MCF 10A (cell line): ENCODE measurements around the gene RNGTT. TPM values are rescaled to one million over a fixed set of nuclear protein-coding genes. Genes with fewer than 3 reads are reported as not detected.

ENCODE experiments used
- BruUV-seq: library from RNA; stranded (reverse); fragments of 400-500 nt; replicated peaks from 2 replicates; lab custom pipeline; 2021; lab: Mats Ljungman, UMichigan
- CTCF ChIA-PET: fragments of 300-600 bp; sonication (Branson Sonifier 250); formaldehyde crosslinking; extraction: SDS; loops from one replicate; lab custom pipeline; 2021; ENCODE audit warnings: antibody characterized with exemption, inconsistent platforms; lab: Yijun Ruan, JAX
- POLR2A ChIA-PET: fragments of 300-600, 350-650 bp; sonication (Branson Sonifier 250); formaldehyde crosslinking; extraction: SDS; loops from one replicate; lab custom pipeline; 2020; ENCODE audit warnings: antibody characterized with exemption, inconsistent platforms; lab: Yijun Ruan, JAX
- DNase-seq: peaks from one replicate; pipeline ENCODE4 v3.0.0-alpha.2; 2018; ENCODE audit not compliant: unreplicated experiment
- H3K27ac Mint-ChIP-seq: one replicate; pipeline ENCODE4 v1.8.0; 2022; ENCODE audit warnings: mild to moderate bottlenecking, low read depth, mixed read lengths; ENCODE audit not compliant: unreplicated experiment
- H3K27me3 Mint-ChIP-seq: one replicate; pipeline ENCODE4 v1.8.0; 2022; ENCODE audit warnings: mixed read lengths; ENCODE audit not compliant: insufficient read depth, unreplicated experiment
- H3K36me3 Mint-ChIP-seq: one replicate; pipeline ENCODE4 v1.8.0; 2022; ENCODE audit warnings: mild to moderate bottlenecking, moderate library complexity, mixed read lengths; ENCODE audit not compliant: insufficient read depth, unreplicated experiment
- H3K4me1 Mint-ChIP-seq: one replicate; pipeline ENCODE4 v1.8.0; 2022; ENCODE audit warnings: mixed read lengths; ENCODE audit not compliant: insufficient read depth, unreplicated experiment
- H3K4me3 Mint-ChIP-seq: one replicate; pipeline ENCODE4 v1.8.0; 2022; ENCODE audit warnings: mild to moderate bottlenecking, moderate library complexity, mixed read lengths; ENCODE audit not compliant: unreplicated experiment
- H3K9me3 Mint-ChIP-seq: one replicate; pipeline ENCODE4 v1.8.0; 2022; ENCODE audit warnings: mixed read lengths; ENCODE audit not compliant: unreplicated experiment
- intact Hi-C: fragments of 100-400 bp; cut with micrococcal nuclease; formaldehyde crosslinking; loops from 2 replicates; pipeline ENCODE4 v1.14.1; 2022
- total RNA-seq: library from RNA; stranded (reverse); gene quantifications from 2 replicates; pipeline ENCODE4 v1.2.3, GENCODE V29; 2022
- TF ChIP-seq, protein P1 (sequence below): fragments of 200-600 bp; IDR thresholded peaks from one replicate; pipeline ENCODE4 v1.8.0; 2022; ENCODE audit warnings: antibody characterized with exemption, mild to moderate bottlenecking; ENCODE audit not compliant: unreplicated experiment

Gene RNGTT
- total RNA-seq, 1 experiment from 2014 or later, result 14.6 TPM

DNA sequence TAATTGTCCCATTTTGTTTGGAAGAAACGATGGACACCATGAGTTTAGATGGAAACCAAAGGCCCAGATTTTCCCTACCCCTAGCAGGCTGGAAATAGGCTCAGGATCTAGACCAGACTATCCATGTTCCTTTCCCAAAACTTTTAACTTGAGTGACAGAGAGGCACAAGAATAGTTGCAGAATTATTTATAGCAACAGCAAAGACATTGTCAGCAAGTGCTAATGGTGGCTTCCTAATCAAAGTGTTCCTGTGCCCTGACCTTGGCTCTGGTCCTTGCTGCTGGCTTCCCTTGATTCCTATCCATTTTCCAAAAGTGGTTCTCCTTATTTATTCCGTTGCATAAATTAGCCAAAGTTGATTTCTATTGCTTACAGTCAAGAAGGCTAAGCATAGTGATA lies 103.1 kb downstream of the RNGTT start:
- no TSS peak for BruUV-seq
- Mint-ChIP-seq H3K9me3 (no peaks in the 10 kb centered on the region), H3K27me3 (no peaks in the 10 kb centered on the region), H3K27ac (no peak overlapping the region), H3K4me1 (no peaks in the 10 kb centered on the region), H3K4me3 (no peak overlapping the region), H3K36me3 (peaks cover 9% of the 10 kb centered on the region)
- CTCF ChIA-PET, result interaction anchor here (0.7 to 2.1 kb wide), 2 partner anchors 11 to 897 kb away, joined by 4 to 14 read pairs; no protein-coding TSS in a partner anchor
- intact Hi-C loops, result no loop called here
- POLR2A ChIA-PET, result no interaction called here
- DNase-seq, result no peak
- TF ChIP-seq, protein P1, sequence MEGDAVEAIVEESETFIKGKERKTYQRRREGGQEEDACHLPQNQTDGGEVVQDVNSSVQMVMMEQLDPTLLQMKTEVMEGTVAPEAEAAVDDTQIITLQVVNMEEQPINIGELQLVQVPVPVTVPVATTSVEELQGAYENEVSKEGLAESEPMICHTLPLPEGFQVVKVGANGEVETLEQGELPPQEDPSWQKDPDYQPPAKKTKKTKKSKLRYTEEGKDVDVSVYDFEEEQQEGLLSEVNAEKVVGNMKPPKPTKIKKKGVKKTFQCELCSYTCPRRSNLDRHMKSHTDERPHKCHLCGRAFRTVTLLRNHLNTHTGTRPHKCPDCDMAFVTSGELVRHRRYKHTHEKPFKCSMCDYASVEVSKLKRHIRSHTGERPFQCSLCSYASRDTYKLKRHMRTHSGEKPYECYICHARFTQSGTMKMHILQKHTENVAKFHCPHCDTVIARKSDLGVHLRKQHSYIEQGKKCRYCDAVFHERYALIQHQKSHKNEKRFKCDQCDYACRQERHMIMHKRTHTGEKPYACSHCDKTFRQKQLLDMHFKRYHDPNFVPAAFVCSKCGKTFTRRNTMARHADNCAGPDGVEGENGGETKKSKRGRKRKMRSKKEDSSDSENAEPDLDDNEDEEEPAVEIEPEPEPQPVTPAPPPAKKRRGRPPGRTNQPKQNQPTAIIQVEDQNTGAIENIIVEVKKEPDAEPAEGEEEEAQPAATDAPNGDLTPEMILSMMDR, result no peak

DNA sequence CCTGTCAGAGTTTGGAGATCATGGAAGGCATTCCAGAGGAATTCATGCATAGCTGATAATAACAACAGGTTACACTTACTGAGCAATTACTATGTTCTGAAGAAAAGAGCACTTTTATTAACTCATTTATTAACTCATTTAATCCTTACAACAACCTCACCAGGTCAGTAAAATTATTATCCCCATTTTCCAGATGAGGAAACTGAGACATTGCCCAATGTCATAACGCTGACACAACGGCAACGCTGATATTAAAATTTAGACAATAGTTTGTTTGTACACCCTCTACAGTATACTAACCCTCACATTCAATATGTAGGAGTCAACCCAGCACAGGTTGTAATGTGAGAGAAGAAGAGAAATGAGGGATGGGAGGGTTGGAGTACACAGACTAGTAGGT lies 105.0 kb downstream of the RNGTT start:
- H3K4me3 Mint-ChIP-seq, result no peak overlapping the region
- no peak for DNase-seq
- no peaks in the 10 kb centered on the region for H3K27me3 Mint-ChIP-seq
- no peaks in the 10 kb centered on the region for H3K4me1 Mint-ChIP-seq
- TF ChIP-seq, protein P1, result no peak
- no peaks in the 10 kb centered on the region for H3K9me3 Mint-ChIP-seq
- intact Hi-C loops, result no loop called here
- CTCF ChIA-PET, result interaction anchor here (1.0 to 2.1 kb wide), 2 partner anchors 12 to 78 kb away, joined by 3 to 14 read pairs; no protein-coding TSS in a partner anchor
- POLR2A ChIA-PET, result no interaction called here
- no peak overlapping the region for H3K27ac Mint-ChIP-seq
- BruUV-seq, result no TSS peak
- H3K36me3 Mint-ChIP-seq, result peaks cover 9% of the 10 kb centered on the region

DNA sequence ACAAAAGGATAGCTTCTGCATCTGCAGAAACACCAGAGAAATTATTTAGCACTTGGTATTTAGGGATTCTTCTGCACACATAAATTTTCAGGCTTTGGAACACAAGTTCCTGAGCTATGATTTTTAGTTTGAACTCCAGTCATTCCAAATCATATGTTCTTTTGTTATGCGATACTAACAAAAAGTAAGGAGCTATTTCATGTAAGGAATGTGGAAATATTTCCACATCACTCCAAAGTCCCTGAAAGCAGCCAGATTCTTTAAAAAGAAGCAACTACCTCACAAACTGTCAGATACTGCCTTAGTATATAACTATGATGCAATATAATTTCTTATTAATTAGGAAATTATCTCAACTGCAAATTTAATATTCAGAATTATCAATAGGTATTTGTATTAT lies 106.9 kb downstream of the RNGTT start:
- ChIA-PET POLR2A (no interaction called here), CTCF (interaction anchor here (0.7 to 3.1 kb wide), 3 partner anchors 12 to 55 kb away, joined by 3 to 19 read pairs (median 7); no protein-coding TSS in a partner anchor)
- intact Hi-C loops, result no loop called here
- H3K4me3 Mint-ChIP-seq, result no peak overlapping the region
- H3K4me1 Mint-ChIP-seq, result no peaks in the 10 kb centered on the region
- no peak overlapping the region for H3K27ac Mint-ChIP-seq
- H3K36me3 Mint-ChIP-seq, result no peaks in the 10 kb centered on the region
- no TSS peak for BruUV-seq
- TF ChIP-seq, protein P1, result no peak
- no peaks in the 10 kb centered on the region for H3K27me3 Mint-ChIP-seq
- no peaks in the 10 kb centered on the region for H3K9me3 Mint-ChIP-seq
- no peak for DNase-seq

DNA sequence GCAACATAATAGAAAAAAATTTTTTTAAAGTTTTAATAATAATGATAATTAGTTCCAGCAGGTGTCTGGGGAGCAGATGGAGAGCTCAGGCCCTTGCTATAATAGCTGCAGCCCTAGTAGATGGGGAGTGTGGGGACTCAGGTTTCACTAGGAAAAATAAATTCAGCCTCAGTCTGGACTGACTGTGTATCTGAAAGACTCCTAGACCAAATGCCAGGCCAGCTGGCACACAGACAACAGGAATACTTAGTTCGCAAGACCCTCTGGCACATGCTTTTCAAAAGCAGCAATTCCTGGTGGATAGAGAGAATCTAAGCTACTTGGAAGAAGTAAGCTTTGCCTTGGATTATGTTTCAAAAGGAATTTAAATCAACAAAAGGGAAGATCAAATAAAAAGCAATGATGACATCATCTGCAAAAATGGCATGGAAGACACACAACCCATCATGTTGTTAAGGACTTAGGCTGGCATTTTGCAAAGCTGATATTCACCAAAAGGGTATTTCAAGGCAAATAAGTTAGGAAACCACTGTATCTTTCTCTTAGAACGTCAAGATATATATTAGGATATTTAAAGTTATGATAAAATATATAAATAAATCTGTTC lies 107.8 kb downstream of the RNGTT start:
- DNase-seq, result no peak
- Mint-ChIP-seq H3K9me3 (no peaks in the 10 kb centered on the region), H3K36me3 (no peaks in the 10 kb centered on the region), H3K27ac (no peak overlapping the region), H3K4me1 (no peaks in the 10 kb centered on the region), H3K27me3 (no peaks in the 10 kb centered on the region), H3K4me3 (no peak overlapping the region)
- CTCF ChIA-PET, result interaction anchor here (1.8 to 3.1 kb wide), 2 partner anchors 13 to 17 kb away, joined by 7 to 19 read pairs; no protein-coding TSS in a partner anchor
- TF ChIP-seq, protein P1, result no peak
- BruUV-seq, result no TSS peak
- intact Hi-C loops, result no loop called here
- POLR2A ChIA-PET, result no interaction called here
